Stimulated activated CD4-positive, alpha-beta T cell treated with anti-CD3 and anti-CD28 coated beads, Interleukin-4, amount 100 ng/mL, for 24 hours (primary cell): ENCODE measurements around the gene PIGC.

Experiments used
- DNase-seq: peaks from one replicate; pipeline ENCODE4 v3.0.0-alpha.2; 2020

Gene PIGC

DNA sequence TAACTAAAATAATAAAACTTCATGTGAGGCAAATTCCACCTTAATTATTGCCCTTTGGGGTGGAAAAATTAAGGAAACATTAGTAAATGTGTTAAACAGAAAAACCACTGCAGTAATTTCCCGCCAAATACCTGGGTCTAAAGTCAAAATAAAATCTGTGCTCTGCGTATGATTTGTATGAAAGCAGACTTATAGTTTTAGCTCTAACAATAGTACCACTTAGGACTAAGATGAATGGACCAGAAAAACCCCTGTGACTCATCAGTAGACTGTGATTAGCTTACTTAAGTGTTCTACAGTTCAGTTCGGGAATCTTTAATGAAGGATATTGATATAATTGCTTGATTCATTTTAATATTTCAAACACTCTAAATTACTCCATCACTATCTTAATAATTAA lies 46.6 kb downstream of the PIGC start:
- no peak for DNase-seq

DNA sequence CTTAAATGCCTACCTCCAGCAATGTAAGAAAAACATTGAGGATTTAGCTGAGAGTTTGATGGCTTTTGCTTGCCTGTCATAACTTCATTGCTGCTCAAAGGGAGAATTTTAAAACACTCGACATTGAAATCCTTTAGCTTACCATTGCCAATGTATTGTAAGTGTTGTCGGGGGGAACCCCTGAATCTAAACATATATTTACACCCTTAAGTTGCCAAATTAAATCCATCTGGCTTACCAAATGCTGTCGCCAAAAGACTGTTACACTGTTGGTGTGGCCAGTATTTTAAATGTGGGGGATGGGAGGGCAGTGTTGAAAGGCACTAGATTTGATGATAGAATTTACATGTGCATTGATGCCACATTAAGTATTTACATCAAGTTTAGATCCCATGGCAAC lies 48.3 kb downstream of the PIGC start:
- DNase-seq, result no peak

DNA sequence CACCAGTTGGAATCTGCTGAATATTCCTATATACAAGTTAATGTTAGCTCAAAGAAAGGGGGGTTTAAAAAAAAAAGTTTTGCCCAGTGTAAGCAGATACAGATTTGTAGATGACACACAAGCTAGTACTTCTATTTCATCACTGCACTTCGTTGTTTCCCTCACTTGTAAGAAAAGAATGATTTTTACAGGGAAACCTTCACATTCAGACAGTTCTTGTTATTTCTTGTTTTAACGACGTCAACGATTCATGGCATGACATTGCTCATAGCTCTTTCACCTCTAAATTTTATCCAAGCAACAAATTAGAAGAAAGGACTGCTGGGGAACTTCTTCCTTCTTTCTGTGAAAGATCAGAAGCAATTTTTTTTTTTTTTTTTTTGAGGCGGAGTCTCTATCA lies 49.1 kb downstream of the PIGC start:
- no peak for DNase-seq

DNA sequence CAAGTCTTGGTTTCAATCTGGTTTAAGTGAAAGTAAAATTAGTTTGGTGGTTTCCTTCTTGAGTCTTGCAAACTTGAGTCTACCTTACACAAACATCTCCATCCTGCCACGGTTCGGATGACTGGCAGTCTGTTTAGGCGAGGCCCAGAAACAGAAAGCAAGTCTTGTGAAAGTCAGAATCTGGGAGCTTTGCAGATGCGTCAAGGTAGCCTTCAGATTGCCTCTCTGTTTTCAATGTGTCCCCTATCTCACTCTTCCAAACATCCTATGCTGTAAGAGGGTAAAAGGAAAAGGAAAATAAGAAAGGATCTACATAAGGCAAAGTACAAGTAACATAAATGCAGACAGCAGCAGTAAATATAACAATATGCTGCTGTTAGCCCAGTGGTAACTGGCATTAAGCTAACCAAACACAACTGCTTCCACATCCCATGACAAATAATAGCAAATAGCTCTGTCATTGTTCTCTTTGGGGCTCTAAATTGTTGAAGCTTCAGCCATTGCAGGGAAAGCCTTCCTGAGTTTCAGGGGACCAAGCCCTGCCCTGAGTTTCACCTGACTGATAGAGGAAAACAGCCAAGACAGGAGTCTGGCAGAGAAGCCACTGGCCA lies 49.6 kb downstream of the PIGC start:
- peak; percentile 77 for DNase-seq

DNA sequence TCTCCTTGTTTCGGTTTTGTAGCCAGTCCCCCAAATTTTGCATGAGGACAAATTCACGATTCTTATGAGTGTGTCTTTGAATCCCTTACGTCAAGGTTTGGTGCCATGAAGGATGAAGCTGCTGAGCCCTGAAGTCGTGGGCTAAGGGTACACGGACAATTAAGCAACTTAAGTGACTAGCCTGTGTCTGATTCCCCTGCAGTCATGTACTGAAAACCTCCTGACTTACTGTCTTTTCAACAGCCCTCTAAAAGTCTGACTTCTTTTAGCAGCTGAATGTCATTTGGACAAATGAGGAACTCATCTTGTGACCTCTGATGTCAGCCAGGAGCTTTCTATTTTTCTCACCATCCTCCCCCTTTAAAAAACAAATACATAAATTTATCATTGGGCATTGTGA lies 50.5 kb downstream of the PIGC start:
- no peak for DNase-seq

DNA sequence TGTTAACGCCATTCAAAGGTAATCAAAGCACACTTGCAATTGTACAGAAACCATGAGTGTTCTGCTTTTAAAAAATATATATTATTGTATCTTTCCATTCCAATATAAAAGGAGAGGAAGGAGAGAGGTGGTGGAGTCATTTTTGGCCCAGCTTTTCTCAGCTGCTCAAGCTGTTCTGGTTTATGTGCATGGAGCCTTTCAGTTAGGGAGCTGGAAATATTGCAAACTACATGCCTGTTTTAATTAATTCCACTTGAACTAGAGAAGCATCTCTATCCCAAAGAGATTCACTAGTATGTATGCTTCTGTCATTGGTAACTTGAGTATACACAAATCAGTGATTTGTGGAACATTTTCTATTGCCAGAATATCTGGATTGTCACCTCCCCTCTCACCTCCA lies 51.9 kb downstream of the PIGC start:
- no peak for DNase-seq
